HCEC 1CT (cell line): Measurements from ENCODE around the gene ATP6AP1.

Experiments
- DNase-seq: peaks from one replicate; pipeline ENCODE4 v3.0.0-alpha.2; 2017

The ATP6AP1 gene

GRCh38 chrX:154472685-154473632 lies 44.5 kb downstream of the ATP6AP1 start:
- DNase-seq: no peak

GRCh38 chrX:154473683-154474082 lies 45.2 kb downstream of the ATP6AP1 start:
- no peak for DNase-seq

GRCh38 chrX:154476821-154477220 lies 48.3 kb downstream of the ATP6AP1 start:
- DNase-seq: no peak

- DNase-seq: no peak
Observed at GRCh38 chrX:154477891-154478477, 49.5 kb downstream of the ATP6AP1 start.

- DNase-seq: peak; percentile 82
Observed at GRCh38 chrX:154478728-154479622, 50.5 kb downstream of the ATP6AP1 start, which contains the start of gene LAGE3. Gene LAGE3 (minus strand): TSS chrX:154479281. CDS start chrX:154478915, 366 bp downstream.

- no peak for DNase-seq
Observed at GRCh38 chrX:154481195-154481594, 52.7 kb downstream of the ATP6AP1 start.

GRCh38 chrX:154481911-154482601 lies 53.6 kb downstream of the ATP6AP1 start:
- DNase-seq: no peak

GRCh38 chrX:154482786-154483185 lies 54.3 kb downstream of the ATP6AP1 start:
- DNase-seq: no peak

GRCh38 chrX:154483325-154483724 lies 54.8 kb downstream of the ATP6AP1 start:
- DNase-seq: no peak

GRCh38 chrX:154484255-154485149 lies 56.0 kb downstream of the ATP6AP1 start:
- no peak for DNase-seq

- DNase-seq: peak; percentile 1
Observed at GRCh38 chrX:154485150-154486051, 56.9 kb downstream of the ATP6AP1 start.

- no peak for DNase-seq
Observed at GRCh38 chrX:154486052-154486395, 57.5 kb downstream of the ATP6AP1 start.
